ENCODE measurements around the gene APOB.
"Not testable (repeated sequence)": the region's sequence is repeated elsewhere in the genome, so short reads cannot be mapped to it uniquely, and the experiment has no call there.

APOB gene

DNA sequence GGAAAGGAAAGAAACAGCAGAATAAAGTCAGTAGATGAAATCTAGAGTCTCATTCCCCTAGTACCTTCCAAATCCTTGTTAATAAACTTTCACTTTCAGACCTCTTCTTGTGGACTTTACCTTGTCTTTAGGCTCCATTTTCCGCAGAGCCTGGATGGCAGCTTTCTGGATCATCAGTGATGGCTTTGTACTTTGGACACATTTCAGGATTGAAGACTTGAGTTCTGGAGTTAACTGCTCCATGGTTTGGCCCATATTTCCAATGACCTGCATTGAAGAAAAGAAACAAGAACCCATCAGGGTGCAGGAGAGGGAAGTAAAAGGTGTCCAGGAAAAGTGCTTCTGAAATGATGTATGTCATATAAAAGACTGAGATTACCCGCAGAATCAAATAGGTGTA lies 14.4 kb downstream of the APOB start:
- TF ChIP-seq, protein P1, sequence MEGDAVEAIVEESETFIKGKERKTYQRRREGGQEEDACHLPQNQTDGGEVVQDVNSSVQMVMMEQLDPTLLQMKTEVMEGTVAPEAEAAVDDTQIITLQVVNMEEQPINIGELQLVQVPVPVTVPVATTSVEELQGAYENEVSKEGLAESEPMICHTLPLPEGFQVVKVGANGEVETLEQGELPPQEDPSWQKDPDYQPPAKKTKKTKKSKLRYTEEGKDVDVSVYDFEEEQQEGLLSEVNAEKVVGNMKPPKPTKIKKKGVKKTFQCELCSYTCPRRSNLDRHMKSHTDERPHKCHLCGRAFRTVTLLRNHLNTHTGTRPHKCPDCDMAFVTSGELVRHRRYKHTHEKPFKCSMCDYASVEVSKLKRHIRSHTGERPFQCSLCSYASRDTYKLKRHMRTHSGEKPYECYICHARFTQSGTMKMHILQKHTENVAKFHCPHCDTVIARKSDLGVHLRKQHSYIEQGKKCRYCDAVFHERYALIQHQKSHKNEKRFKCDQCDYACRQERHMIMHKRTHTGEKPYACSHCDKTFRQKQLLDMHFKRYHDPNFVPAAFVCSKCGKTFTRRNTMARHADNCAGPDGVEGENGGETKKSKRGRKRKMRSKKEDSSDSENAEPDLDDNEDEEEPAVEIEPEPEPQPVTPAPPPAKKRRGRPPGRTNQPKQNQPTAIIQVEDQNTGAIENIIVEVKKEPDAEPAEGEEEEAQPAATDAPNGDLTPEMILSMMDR (IDR thresholded peaks at IDR 0.05; ENCODE audit: low read depth, low read length): no peak
- no peak overlapping the region for H3K4me3 ChIP-seq (ENCODE audit: low read depth, low read length)

DNA sequence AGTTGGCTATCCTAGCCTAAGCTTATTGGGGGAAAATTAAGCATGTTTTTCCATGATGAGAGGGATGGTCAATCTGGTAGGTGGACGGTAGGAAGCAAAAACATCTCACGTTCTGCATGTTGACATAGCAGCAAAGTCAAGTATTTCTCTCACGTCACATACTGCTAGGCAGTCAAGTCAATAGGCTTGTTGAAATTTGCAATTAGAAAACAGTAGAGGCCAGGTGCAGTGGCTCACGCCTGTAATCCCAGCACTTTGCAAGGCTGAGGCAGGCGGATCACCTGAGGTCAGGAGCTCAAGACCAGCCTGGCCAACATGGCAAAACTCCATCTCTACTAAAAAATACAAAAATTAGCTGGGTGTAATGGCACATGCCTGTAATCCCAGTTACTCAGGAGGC lies 14.9 kb downstream of the APOB start:
- H3K4me3 ChIP-seq (ENCODE audit: low read depth, low read length): not testable (repeated sequence)

DNA sequence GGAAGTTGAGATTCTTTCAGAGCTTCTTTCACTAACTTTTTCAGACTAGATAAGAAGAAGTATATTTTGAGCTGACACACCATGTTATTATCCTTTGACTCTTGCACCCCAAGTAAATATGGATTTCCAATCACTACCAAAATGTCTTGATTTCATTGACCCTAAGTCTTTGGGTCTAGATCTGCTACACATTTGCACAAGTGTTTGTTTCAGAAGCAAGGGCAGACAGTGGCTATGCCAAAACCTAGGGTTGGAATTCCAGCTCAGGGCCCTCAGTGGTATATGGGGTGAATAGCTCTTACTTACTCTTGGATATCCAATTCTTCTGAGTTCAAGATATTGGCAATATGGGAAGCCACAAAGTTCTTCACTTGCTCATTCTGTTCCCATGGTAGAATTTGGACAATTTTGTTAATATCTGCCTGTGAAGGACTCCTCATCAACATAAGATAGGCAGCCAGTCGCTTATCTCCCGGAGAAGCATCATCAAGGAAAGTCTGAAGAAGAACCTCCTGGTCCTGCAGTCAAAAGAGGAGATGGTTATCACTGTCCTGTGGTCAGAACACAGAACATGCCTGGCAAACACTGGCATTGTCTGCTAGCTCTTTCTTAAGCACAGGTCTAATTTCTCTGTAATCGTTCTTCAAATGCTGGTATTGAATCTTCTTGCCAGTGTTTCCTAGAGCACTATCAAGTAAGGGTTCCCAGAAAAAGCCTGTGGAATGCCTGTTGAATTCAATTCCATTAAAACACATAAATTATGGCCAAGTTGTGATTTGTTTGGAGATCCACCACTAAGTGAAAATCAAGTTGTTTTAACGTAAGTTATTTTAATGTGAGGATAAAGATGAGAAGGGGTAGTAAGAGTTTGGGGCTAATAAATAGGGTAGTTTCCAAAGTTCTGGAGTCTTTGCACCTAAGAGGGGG lies 15.6 kb downstream of the APOB start:
- no peak overlapping the region for H3K4me3 ChIP-seq (ENCODE audit: low read depth, low read length)
- TF ChIP-seq, protein P1 (IDR thresholded peaks at IDR 0.05; ENCODE audit: low read depth, low read length): no peak

DNA sequence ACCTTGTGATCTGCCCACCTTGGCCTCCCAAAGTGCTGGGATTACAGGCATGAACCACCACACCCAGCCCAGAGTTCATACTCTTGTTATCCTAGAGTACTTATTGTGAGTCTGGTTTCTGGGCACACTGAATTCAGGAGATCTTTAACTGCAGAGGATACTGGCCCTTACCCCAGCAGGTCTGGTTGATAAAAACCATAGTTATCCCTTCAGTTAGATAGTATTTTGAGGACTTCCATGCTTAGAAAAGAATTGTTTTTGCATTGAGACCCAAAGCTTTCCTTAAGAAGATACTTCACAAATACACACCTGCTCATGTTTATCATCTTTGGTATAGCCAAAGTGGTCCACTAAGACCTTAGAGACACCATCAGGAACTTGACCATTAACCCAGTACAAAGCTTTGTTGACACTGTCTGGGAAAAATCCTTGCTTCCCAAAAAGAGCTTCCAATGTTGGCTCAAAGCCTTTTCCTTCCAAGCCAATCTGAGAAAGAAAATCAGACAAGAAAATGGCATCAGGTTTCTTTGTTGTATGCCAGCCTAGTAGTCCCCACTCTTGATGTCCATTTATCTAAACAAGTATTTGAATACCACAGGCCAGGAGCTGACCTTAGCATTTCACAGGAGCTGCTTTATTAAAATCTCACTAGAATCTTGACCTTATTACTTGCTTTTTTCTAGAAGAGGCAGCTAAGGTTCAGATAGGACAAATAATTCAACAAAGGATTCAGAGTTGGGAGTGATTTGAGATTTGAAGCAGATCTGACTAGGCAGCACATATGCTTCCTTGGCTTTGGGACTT lies 17.2 kb downstream of the APOB start:
- no peak overlapping the region for H3K4me3 ChIP-seq (ENCODE audit: low read depth, low read length)
- TF ChIP-seq, protein P1 (IDR thresholded peaks at IDR 0.05; ENCODE audit: low read depth, low read length): no peak

DNA sequence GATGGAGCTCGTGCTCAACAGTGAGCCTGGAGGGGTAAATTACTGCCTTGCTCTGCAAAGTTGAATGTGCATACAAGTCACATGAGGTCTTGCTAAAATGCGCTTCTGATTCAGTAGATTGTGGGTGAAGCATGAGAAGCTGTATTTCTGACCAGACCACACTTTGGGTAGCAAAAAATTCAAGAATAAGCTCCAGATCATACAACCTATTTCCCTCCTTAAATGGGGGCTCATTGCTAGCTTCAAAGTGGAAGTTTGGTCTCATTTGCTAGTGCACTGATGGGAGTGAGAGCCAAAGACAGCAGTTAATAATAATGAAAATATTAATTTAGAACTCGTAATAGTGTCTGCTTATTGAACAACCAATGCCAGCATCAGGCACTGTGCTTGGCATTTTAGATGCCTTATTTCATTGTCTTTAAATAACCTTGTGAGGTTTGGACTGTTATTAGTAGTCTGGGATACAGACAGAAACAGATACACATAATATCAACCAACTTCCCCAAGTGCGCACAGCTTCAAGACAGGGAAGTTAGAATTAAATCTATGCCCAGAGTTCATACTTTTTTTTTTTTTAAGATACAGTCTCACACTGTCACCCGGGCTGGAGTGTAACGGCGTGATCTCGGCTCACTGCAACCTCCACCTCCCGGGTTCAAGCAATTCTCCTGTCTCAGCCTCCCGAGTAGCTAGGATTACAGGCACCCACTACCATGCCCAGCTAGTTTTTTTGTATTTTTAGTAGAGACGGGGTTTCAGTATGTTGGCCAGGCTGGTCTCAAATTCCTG lies 18.0 kb downstream of the APOB start:
- H3K4me3 ChIP-seq (ENCODE audit: low read depth, low read length): no peak overlapping the region
- TF ChIP-seq, protein P1 (IDR thresholded peaks at IDR 0.05; ENCODE audit: low read depth, low read length): no peak

DNA sequence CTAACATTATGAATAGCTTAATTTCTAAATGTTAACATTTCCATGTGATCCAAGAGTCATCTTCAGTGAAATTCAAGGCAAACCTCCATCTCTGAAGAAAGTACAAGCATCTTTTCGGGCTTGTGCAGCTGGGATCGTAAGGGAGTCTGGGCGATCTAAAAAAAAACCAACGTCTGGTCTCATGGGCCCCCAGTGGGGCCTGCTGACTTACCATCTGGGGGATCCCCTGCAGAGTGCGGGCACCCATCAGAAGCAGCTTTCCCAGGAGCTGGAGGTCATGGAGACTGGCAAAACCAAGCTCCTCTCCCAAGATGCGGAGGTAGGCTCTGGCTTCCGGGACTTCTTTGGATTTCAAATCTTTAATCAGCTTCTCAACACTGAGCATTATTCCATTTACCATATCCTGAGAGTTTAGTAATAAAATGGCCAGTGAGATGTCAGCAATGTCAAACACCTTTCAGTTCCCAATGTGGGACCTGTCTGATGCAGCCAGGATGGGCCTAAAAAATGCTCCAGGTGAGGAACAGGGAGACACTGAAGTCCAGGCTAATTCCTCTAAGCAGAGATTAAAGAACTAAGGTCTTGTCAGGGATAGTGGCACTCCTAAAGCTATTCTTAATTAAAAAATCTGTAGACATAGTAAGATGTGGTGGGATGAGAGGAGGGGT lies 19.0 kb downstream of the APOB start:
- H3K4me3 ChIP-seq (ENCODE audit: low read depth, low read length): no peak overlapping the region
- TF ChIP-seq, protein P1 (IDR thresholded peaks at IDR 0.05; ENCODE audit: low read depth, low read length): no peak

DNA sequence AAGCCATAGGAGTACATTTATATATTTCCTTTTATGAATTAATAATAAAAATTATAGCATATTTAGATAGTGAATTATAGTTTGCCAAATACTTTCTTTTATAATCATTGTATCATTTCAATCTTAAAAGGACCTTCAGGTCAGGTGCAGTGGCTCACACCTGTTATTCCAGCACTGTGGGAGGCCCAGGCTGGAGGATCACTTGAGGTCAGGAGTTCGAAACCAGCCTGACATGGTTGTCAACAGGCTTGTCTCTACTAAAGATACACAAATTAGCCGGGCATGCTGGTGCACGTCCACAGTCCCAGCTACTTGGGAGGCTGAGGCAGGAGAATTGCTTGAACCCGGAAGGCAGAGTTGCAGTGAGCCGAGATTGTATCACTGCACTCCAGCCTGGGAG lies 19.7 kb downstream of the APOB start:
- H3K4me3 ChIP-seq (ENCODE audit: low read depth, low read length): no peak overlapping the region
- TF ChIP-seq, protein P1 (IDR thresholded peaks at IDR 0.05; ENCODE audit: low read depth, low read length): no peak
